K562 (cell line): ENCODE results near the gene PEAR1. TPM values are rescaled to one million over a fixed set of nuclear protein-coding genes. Genes with fewer than 3 reads are reported as not detected.

Source experiments
- ILK ChIP-seq: fragments of 450-650 bp; IDR thresholded peaks from 2 replicates; pipeline ENCODE4 v1.6.1; 2016; ENCODE audit warnings: missing genetic modification characterization, low read depth, mild to moderate bottlenecking, missing compliant biosample characterization, moderate library complexity, borderline replicate concordance
- KAT8 ChIP-seq: fragments of 450-650 bp; IDR thresholded peaks from 2 replicates; pipeline ENCODE4 v1.6.1; 2016; ENCODE audit warnings: low read depth, mild to moderate bottlenecking
- KDM2B ChIP-seq: fragments of 250-450 bp; sonication (Bioruptor Pico); IDR thresholded peaks from 2 replicates; pipeline ENCODE4 v1.8.0; 2021; ENCODE audit warnings: mild to moderate bottlenecking, moderate library complexity
- KDM5B ChIP-seq: fragments of 200-600 bp; sonication (generic); IDR thresholded peaks from 2 replicates; pipeline ENCODE4 v1.6.1; 2012; ENCODE audit warnings: low read depth, mild to moderate bottlenecking, moderate library complexity, low read length, control low read depth, inconsistent platforms; ENCODE audit not compliant: insufficient replicate concordance
- KLF13 ChIP-seq: fragments of 450-650 bp; IDR thresholded peaks from 2 replicates; pipeline ENCODE4 v1.6.1; 2016; ENCODE audit warnings: missing genetic modification characterization, low read depth, mild to moderate bottlenecking, missing compliant biosample characterization, moderate library complexity, borderline replicate concordance
- NFE2L1 ChIP-seq: fragments of 450-650 bp; IDR thresholded peaks from 2 replicates; pipeline ENCODE4 v1.6.1; 2016; ENCODE audit warnings: missing genetic modification characterization, low read depth, mild to moderate bottlenecking, missing compliant biosample characterization, moderate library complexity, borderline replicate concordance
- NR2C1 ChIP-seq, 2 experiments: fragments of 450-650 bp; IDR thresholded peaks; 2 replicates each; pipeline ENCODE4 v1.6.1; 2017; ENCODE audit warnings: mild to moderate bottlenecking in 2 of 2, antibody characterized with exemption in 1 of 2, inconsistent platforms in 1 of 2, missing compliant biosample characterization in 1 of 2, missing genetic modification characterization in 1 of 2
- RBFOX2 ChIP-seq: fragments of 200-400 bp; formaldehyde crosslinking; IDR thresholded peaks from 2 replicates; pipeline ENCODE4 v1.6.1; 2017; ENCODE audit warnings: low read depth, mild to moderate bottlenecking, low read length, moderate library complexity
- TRIM24 ChIP-seq, 2 experiments: fragments of 450-650 bp; IDR thresholded peaks; 2 replicates each; pipeline ENCODE4 v1.6.1; 2016
- ZBTB7A ChIP-seq: IDR thresholded peaks from 2 replicates; pipeline ENCODE4 v1.6.1; 2011; ENCODE audit warnings: low read depth, mild to moderate bottlenecking, low read length, moderate library complexity, borderline replicate concordance; ENCODE audit not compliant: control insufficient read depth
- ZNF143 ChIP-seq: sonication (generic); formaldehyde crosslinking; IDR thresholded peaks from 2 replicates; pipeline ENCODE4 v1.9.0; 2022; ENCODE audit warnings: mild to moderate bottlenecking, missing genetic modification reagents
- ZNF197 ChIP-seq: fragments of 200-800 bp; sonication (Bioruptor generic); IDR thresholded peaks from 2 replicates; pipeline ENCODE4 v1.6.1; 2016; ENCODE audit warnings: low read depth, missing genetic modification characterization, missing compliant biosample characterization
- ZNF778 ChIP-seq: fragments of 450-650 bp; formaldehyde crosslinking; IDR thresholded peaks from 2 replicates; pipeline ENCODE4 v1.4.0; 2020; ENCODE audit warnings: mild to moderate bottlenecking, moderate library complexity
- polyA plus RNA-seq, 8 experiments: library from polyadenylated mRNA; depleted of rRNA in 4 of 8; stranded (reverse) in 5 of 8; unstranded in 3 of 8; fragments of >200 nt; fragmentation: Nextera tagmentation in 2 of 8; fragmentation: Illumina TruSeq in 1 of 8; extraction: Ambion mirVana in 2 of 8; extraction: Trizol in 1 of 8; gene quantifications; 2 replicates each; pipeline versions ENCODE4 v1.2.1 to v1.2.3, GENCODE V29; 2011 to 2014; ENCODE audit warnings: inconsistent platforms in 1 of 8, missing spikeins in 1 of 8
- total RNA-seq, 7 experiments: library from RNA; depleted of rRNA in 6 of 7; stranded (reverse); fragments of >200 nt in 6 of 7; fragmentation: Illumina TruSeq in 2 of 7; extraction: Trizol in 2 of 7; gene quantifications; 2 replicates each; pipeline versions ENCODE4 v1.2.1 to v1.2.3, GENCODE V29; 2011 to 2021; ENCODE audit warnings: low replicate concordance in 1 of 7
- TF ChIP-seq, protein P1 (sequence below), 2 experiments: fragments of 450-650 bp; formaldehyde crosslinking in 1 of 2; IDR thresholded peaks; 2 replicates each; pipeline versions ENCODE4 v1.4.0 to v1.6.1; 2014 to 2020; ENCODE audit warnings: mild to moderate bottlenecking in 2 of 2, borderline replicate concordance in 1 of 2, low read depth in 1 of 2
- TF ChIP-seq, protein P2 (sequence below), 3 experiments: IDR thresholded peaks in 2 of 3; conservative IDR thresholded peaks in 1 of 3; 2 replicates each; pipeline ENCODE4 v1.5.1; 2011 to 2012; ENCODE audit warnings: low read length in 3 of 3, mild to moderate bottlenecking in 3 of 3, control low read depth in 2 of 3, improper control_type of control experiment in 1 of 3, inconsistent platforms in 1 of 3, low read depth in 1 of 3, mixed read lengths in 1 of 3, moderate library complexity in 1 of 3; ENCODE audit not compliant: insufficient read depth in 2 of 3

Gene PEAR1
- total and polyA plus RNA-seq, 9 of the 15 experiments (the other 6 are each of a cell fraction or from before 2014, with no cell fraction given), result 0.87 to 13.9 (median 6.1) TPM

DNA sequence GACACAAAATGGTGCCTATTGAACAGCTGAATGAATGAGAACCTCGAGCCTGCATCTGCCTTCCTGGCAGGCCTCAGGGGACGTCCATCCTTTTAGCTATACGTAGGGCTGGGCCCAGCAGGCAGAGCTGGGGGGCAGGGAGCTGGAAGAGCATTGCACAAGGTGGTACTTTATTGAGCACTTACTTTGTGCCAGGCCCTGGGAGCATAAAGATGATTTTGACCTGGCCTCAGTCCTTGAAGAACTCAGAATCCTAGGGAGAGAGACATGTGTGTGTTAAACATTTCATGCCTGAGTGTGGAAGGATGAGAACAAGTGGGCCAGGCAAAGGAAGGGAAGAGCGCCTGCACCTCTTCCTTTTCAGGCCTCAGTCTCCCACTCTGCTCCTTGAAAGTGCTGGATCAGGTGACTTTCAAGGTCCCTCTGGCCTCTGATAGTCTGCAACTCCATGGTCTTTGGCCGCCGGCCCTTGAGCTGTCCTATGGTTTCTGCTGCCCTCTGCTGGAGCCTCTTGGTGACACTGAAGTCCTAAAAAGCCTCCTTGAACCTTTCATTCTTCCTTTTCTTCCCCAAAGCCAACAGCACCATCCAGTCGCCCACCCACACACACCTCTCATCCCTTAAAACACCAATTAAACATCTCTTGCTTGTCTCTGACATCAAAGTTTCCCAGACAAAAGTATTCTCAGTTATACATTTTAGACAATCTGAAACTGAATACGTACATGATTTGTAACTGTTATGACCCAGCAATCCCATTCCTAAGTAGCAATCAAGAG is 3.5 kb upstream of the PEAR1 start (continued):
- TF ChIP-seq ZNF778 (CRISPR knock-in tag) (no peak), NFE2L1 (tag) (no peak), ZBTB7A (no peak), ZNF197 (peak; percentile 54; the same call in 1 of the 2 replicates), KDM5B (no peak), ZNF143 (CRISPR knock-in tag) (no peak), KLF13 (0 out of 2 replicates have a peak, but pooled peaks have one; percentile 20), NR2C1 (IDR thresholded peaks at IDR 0.05) (0 out of 2 replicates have a peak, but pooled peaks have one; percentile 13), NR2C1 (tag; IDR thresholded peaks at IDR 0.05) (no peak), KAT8 (0 out of 2 replicates have a peak, but pooled peaks have one; percentile 36), TRIM24 (IDR thresholded peaks at IDR 0.05) (no peak), ILK (no peak), KDM2B (CRISPR knock-in tag) (no peak), RBFOX2 (no peak)
- TF ChIP-seq, protein P1, sequence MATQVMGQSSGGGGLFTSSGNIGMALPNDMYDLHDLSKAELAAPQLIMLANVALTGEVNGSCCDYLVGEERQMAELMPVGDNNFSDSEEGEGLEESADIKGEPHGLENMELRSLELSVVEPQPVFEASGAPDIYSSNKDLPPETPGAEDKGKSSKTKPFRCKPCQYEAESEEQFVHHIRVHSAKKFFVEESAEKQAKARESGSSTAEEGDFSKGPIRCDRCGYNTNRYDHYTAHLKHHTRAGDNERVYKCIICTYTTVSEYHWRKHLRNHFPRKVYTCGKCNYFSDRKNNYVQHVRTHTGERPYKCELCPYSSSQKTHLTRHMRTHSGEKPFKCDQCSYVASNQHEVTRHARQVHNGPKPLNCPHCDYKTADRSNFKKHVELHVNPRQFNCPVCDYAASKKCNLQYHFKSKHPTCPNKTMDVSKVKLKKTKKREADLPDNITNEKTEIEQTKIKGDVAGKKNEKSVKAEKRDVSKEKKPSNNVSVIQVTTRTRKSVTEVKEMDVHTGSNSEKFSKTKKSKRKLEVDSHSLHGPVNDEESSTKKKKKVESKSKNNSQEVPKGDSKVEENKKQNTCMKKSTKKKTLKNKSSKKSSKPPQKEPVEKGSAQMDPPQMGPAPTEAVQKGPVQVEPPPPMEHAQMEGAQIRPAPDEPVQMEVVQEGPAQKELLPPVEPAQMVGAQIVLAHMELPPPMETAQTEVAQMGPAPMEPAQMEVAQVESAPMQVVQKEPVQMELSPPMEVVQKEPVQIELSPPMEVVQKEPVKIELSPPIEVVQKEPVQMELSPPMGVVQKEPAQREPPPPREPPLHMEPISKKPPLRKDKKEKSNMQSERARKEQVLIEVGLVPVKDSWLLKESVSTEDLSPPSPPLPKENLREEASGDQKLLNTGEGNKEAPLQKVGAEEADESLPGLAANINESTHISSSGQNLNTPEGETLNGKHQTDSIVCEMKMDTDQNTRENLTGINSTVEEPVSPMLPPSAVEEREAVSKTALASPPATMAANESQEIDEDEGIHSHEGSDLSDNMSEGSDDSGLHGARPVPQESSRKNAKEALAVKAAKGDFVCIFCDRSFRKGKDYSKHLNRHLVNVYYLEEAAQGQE (IDR thresholded peaks at IDR 0.05; ENCODE audit: borderline replicate concordance), result peak; percentile 93
- TF ChIP-seq, protein P1 (CRISPR knock-in tag; IDR thresholded peaks at IDR 0.05; ENCODE audit: low read depth), result no peak
- TF ChIP-seq, protein P2, sequence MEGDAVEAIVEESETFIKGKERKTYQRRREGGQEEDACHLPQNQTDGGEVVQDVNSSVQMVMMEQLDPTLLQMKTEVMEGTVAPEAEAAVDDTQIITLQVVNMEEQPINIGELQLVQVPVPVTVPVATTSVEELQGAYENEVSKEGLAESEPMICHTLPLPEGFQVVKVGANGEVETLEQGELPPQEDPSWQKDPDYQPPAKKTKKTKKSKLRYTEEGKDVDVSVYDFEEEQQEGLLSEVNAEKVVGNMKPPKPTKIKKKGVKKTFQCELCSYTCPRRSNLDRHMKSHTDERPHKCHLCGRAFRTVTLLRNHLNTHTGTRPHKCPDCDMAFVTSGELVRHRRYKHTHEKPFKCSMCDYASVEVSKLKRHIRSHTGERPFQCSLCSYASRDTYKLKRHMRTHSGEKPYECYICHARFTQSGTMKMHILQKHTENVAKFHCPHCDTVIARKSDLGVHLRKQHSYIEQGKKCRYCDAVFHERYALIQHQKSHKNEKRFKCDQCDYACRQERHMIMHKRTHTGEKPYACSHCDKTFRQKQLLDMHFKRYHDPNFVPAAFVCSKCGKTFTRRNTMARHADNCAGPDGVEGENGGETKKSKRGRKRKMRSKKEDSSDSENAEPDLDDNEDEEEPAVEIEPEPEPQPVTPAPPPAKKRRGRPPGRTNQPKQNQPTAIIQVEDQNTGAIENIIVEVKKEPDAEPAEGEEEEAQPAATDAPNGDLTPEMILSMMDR (IDR thresholded peaks at IDR 0.05 in 2 of 3, conservative IDR thresholded peaks at IDR 0.05 in 1 of 3; ENCODE audit: insufficient read depth in 2 of 3, low read depth in 1 of 3, low read length in 3 of 3), result peak; percentile 89 to 95 (median 90)
